Measurements from ENCODE around the gene SPATA9. TPM values are rescaled to one million over a fixed set of nuclear protein-coding genes. Genes with fewer than 3 reads are reported as not detected.

SPATA9 gene
- total RNA-seq, 1 donor from 2014 or later = 1.0 TPM

- peaks cover 2% of the 10 kb centered on the region for H3K36me3 Mint-ChIP-seq (ENCODE audit: low read depth)
- H3K4me1 Mint-ChIP-seq = peaks cover 13% of the 10 kb centered on the region
- no peak overlapping the region for H3K27ac Mint-ChIP-seq (ENCODE audit: unreplicated experiment)
- DNase-seq (ENCODE audit: low read depth, low spot score) = no peak
- peaks cover 60% of the 10 kb centered on the region for H3K27me3 Mint-ChIP-seq (ENCODE audit: low read depth)
- no peaks in the 10 kb centered on the region for H3K9me3 Mint-ChIP-seq
- TF ChIP-seq CTCF (conservative IDR thresholded peaks at IDR 0.05) = no peak
- peak overlapping the region; percentile 78 for H3K4me3 Mint-ChIP-seq
Measured at GRCh38 chr5:95619514-95620029, 63.2 kb downstream of the SPATA9 start.

DNA sequence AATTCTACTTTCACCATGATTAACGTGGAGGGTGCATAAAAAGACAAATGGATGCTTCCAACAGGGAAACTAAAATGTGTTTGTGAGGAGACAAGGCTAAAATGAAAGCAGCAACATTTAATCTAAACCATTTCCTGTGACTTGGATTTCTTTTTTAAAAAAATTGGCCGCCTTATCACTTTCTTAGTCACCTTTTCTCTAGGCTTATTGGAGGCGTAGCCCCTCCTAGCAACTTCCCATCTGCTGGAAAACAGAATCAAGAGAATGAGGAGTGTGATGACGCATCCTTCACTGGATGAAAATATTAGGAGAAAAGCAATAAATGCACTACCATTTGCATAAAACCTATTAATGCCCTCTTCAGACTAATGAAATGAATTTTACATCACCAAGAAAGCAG, 63.7 kb downstream of the SPATA9 start:
- no peaks in the 10 kb centered on the region for H3K9me3 Mint-ChIP-seq
- H3K27ac Mint-ChIP-seq (ENCODE audit: unreplicated experiment) = no peak overlapping the region
- peaks cover 2% of the 10 kb centered on the region for H3K36me3 Mint-ChIP-seq (ENCODE audit: low read depth)
- peaks cover 13% of the 10 kb centered on the region for H3K4me1 Mint-ChIP-seq
- H3K4me3 Mint-ChIP-seq = peak overlapping the region; percentile 78
- H3K27me3 Mint-ChIP-seq (ENCODE audit: low read depth) = peaks cover 56% of the 10 kb centered on the region
- DNase-seq (ENCODE audit: low read depth, low spot score) = no peak
- TF ChIP-seq CTCF (conservative IDR thresholded peaks at IDR 0.05) = no peak

DNA sequence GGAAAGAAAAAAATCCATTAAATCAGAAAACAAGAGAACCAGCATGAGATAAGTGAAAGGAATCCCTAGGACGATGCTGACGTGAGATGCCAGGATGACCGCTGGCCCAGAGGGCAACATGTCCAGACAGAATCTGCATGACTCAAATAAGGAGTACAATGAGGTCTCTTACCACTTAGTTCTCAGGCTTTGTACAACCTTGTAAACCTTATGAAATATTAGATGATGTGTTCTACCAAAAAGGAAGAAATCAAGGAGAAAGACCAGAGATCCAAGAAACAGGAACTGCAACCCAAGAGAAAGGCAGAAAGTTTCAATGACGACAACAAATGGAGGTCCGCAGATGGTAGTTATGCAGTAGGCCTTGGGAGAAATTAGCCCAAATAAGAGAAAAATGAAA, 65.7 kb downstream of the SPATA9 start:
- peaks cover 37% of the 10 kb centered on the region for H3K27me3 Mint-ChIP-seq (ENCODE audit: low read depth)
- no peak for TF ChIP-seq CTCF (conservative IDR thresholded peaks at IDR 0.05)
- no peak for DNase-seq (ENCODE audit: low read depth, low spot score)
- H3K4me1 Mint-ChIP-seq = peaks cover 13% of the 10 kb centered on the region
- H3K36me3 Mint-ChIP-seq (ENCODE audit: low read depth) = peaks cover 7% of the 10 kb centered on the region
- no peak overlapping the region for H3K4me3 Mint-ChIP-seq
- no peak overlapping the region for H3K27ac Mint-ChIP-seq (ENCODE audit: unreplicated experiment)
- H3K9me3 Mint-ChIP-seq = peaks cover 5% of the 10 kb centered on the region

DNA sequence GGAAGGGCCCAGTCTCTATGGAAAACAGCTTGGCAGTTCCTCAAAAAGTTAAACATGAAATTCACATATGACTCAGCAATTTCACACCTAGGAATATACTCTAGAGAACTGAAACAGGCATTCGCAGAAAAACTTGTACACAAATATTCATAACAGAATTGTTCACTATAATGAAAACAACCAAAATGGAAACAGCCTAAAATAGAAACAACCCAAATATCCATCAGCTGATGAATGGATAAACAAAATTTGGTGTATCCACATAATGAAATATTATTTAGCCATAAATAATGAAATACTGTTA, 67.7 kb downstream of the SPATA9 start:
- H3K4me1 Mint-ChIP-seq = peaks cover 9% of the 10 kb centered on the region
- peaks cover 5% of the 10 kb centered on the region for H3K9me3 Mint-ChIP-seq
- no peak for TF ChIP-seq CTCF (conservative IDR thresholded peaks at IDR 0.05)
- no peak overlapping the region for H3K27ac Mint-ChIP-seq (ENCODE audit: unreplicated experiment)
- peaks cover 7% of the 10 kb centered on the region for H3K36me3 Mint-ChIP-seq (ENCODE audit: low read depth)
- no peak overlapping the region for H3K4me3 Mint-ChIP-seq
- no peak for DNase-seq (ENCODE audit: low read depth, low spot score)
- H3K27me3 Mint-ChIP-seq (ENCODE audit: low read depth) = peaks cover 28% of the 10 kb centered on the region

- TF ChIP-seq CTCF (conservative IDR thresholded peaks at IDR 0.05) = no peak
- Mint-ChIP-seq H3K27ac (ENCODE audit: unreplicated experiment) (no peak overlapping the region), H3K9me3 (peaks cover 8% of the 10 kb centered on the region), H3K4me1 (no peaks in the 10 kb centered on the region), H3K4me3 (no peak overlapping the region), H3K36me3 (ENCODE audit: low read depth) (peaks cover 7% of the 10 kb centered on the region), H3K27me3 (ENCODE audit: low read depth) (peaks cover 12% of the 10 kb centered on the region)
- no peak for DNase-seq (ENCODE audit: low read depth, low spot score)
Measured at GRCh38 chr5:95613514-95613913, 69.3 kb downstream of the SPATA9 start.

DNA sequence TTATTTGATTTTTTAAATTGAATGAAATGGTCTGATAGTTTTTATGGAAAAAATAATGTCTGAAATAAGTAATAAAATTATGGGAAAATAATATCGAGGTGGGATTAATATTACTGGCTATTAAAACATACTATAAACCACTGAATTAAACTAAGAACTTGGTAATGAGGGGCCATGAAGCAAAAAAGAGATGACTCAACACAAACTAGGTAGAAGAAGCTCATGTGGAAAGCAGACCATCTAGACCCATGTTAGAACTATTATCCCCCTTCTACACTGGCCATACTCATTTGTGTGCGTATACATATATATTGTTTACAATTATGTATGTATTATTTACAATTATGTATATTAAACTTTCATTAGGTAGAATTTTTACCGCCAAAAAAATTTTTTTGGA, 71.4 kb downstream of the SPATA9 start:
- Mint-ChIP-seq H3K27ac (ENCODE audit: unreplicated experiment) (no peak overlapping the region), H3K36me3 (ENCODE audit: low read depth) (peaks cover 5% of the 10 kb centered on the region), H3K4me1 (no peaks in the 10 kb centered on the region), H3K9me3 (peaks cover 8% of the 10 kb centered on the region), H3K27me3 (ENCODE audit: low read depth) (no peaks in the 10 kb centered on the region), H3K4me3 (no peak overlapping the region)
- no peak for DNase-seq (ENCODE audit: low read depth, low spot score)
- TF ChIP-seq CTCF (conservative IDR thresholded peaks at IDR 0.05) = no peak
